ENCODE results near the gene ORAI2. TPM values are rescaled to one million over a fixed set of nuclear protein-coding genes. Genes with fewer than 3 reads are reported as not detected.
A peak's percentile ranks its signal among the peaks of the same experiment; 100 is the strongest.

The ORAI2 gene
- total and polyA plus RNA-seq, 2 of the 13 experiments (the other 11 are each of a cell fraction or from before 2014, with no cell fraction given), result 3.0 to 6.0 TPM

- TF ChIP-seq, protein P1, sequence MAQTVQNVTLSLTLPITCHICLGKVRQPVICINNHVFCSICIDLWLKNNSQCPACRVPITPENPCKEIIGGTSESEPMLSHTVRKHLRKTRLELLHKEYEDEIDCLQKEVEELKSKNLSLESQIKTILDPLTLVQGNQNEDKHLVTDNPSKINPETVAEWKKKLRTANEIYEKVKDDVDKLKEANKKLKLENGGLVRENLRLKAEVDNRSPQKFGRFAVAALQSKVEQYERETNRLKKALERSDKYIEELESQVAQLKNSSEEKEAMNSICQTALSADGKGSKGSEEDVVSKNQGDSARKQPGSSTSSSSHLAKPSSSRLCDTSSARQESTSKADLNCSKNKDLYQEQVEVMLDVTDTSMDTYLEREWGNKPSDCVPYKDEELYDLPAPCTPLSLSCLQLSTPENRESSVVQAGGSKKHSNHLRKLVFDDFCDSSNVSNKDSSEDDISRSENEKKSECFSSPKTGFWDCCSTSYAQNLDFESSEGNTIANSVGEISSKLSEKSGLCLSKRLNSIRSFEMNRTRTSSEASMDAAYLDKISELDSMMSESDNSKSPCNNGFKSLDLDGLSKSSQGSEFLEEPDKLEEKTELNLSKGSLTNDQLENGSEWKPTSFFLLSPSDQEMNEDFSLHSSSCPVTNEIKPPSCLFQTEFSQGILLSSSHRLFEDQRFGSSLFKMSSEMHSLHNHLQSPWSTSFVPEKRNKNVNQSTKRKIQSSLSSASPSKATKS (CRISPR knock-in tag; IDR thresholded peaks at IDR 0.05), result no peak
- TF ChIP-seq NFE2 (CRISPR knock-in tag; IDR thresholded peaks at IDR 0.05) (no peak), ZNF674 (CRISPR knock-in tag; IDR thresholded peaks at IDR 0.05; ENCODE audit: low read depth) (no peak), ZNF558 (CRISPR knock-in tag; IDR thresholded peaks at IDR 0.05; ENCODE audit: borderline replicate concordance) (peak; percentile 29; the same call in 1 of the 2 replicates), ZNF878 (CRISPR knock-in tag; IDR thresholded peaks at IDR 0.05) (0 out of 2 replicates have a peak, but pooled peaks have one; percentile 30), ZKSCAN5 (CRISPR knock-in tag; IDR thresholded peaks at IDR 0.05) (no peak), ZNF501 (CRISPR knock-in tag; IDR thresholded peaks at IDR 0.05) (peak; percentile 60), NFRKB (IDR thresholded peaks at IDR 0.05) (no peak), HDAC2 (CRISPR knock-in tag; IDR thresholded peaks at IDR 0.05) (no peak), ZNF766 (CRISPR knock-in tag; IDR thresholded peaks at IDR 0.05; ENCODE audit: borderline replicate concordance) (0 out of 2 replicates have a peak, but pooled peaks have one; percentile 25), ZNF639 (CRISPR knock-in tag; conservative IDR thresholded peaks at IDR 0.05) (no peak), ISL2 (CRISPR knock-in tag; IDR thresholded peaks at IDR 0.05) (peak; percentile 52; the same call in 1 of the 2 replicates), CHD2 (IDR thresholded peaks at IDR 0.05; ENCODE audit: low read depth, low read length) (no peak), ZNF33A (CRISPR knock-in tag; IDR thresholded peaks at IDR 0.05; ENCODE audit: borderline replicate concordance) (no peak), TP53 (CRISPR knock-in tag; conservative IDR thresholded peaks at IDR 0.05) (no peak), ZNF572 (CRISPR knock-in tag; IDR thresholded peaks at IDR 0.05) (no peak), NCOR1 (IDR thresholded peaks at IDR 0.05; ENCODE audit: borderline replicate concordance, low read length) (no peak), ZNF619 (CRISPR knock-in tag; IDR thresholded peaks at IDR 0.05) (peak; percentile 58; the same call in 1 of the 2 replicates)
- TF ChIP-seq, protein P2, sequence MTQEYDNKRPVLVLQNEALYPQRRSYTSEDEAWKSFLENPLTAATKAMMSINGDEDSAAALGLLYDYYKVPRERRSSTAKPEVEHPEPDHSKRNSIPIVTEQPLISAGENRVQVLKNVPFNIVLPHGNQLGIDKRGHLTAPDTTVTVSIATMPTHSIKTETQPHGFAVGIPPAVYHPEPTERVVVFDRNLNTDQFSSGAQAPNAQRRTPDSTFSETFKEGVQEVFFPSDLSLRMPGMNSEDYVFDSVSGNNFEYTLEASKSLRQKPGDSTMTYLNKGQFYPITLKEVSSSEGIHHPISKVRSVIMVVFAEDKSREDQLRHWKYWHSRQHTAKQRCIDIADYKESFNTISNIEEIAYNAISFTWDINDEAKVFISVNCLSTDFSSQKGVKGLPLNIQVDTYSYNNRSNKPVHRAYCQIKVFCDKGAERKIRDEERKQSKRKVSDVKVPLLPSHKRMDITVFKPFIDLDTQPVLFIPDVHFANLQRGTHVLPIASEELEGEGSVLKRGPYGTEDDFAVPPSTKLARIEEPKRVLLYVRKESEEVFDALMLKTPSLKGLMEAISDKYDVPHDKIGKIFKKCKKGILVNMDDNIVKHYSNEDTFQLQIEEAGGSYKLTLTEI (CRISPR knock-in tag; conservative IDR thresholded peaks at IDR 0.05), result no peak
- TF ChIP-seq, protein P3, sequence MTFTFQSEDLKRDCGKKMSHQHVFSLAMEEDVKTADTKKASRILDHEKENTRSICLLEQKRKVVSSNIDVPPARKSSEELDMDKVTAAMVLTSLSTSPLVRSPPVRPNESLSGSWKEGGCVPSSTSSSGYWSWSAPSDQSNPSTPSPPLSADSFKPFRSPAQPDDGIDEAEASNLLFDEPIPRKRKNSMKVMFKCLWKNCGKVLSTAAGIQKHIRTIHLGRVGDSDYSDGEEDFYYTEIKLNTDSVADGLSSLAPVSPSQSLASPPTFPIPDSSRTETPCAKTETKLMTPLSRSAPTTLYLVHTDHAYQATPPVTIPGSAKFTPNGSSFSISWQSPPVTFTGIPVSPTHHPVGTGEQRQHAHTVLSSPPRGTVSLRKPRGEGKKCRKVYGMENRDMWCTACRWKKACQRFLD (CRISPR knock-in tag; IDR thresholded peaks at IDR 0.05; ENCODE audit: borderline replicate concordance), result peak; percentile 32; the same call in 1 of the 2 replicates
Measured at GRCh38 chr7:102395873-102396709, 37.3 kb upstream of the ORAI2 start, which contains the start of gene PRKRIP1 (continued).

Data from HepG2 (cell line).